ENCODE data around the gene SLC6A11. TPM values are rescaled to one million over a fixed set of nuclear protein-coding genes. Genes with fewer than 3 reads are reported as not detected.

The SLC6A11 gene
- total RNA-seq, 1 experiment from 2014 or later: 1.5 TPM

DNA sequence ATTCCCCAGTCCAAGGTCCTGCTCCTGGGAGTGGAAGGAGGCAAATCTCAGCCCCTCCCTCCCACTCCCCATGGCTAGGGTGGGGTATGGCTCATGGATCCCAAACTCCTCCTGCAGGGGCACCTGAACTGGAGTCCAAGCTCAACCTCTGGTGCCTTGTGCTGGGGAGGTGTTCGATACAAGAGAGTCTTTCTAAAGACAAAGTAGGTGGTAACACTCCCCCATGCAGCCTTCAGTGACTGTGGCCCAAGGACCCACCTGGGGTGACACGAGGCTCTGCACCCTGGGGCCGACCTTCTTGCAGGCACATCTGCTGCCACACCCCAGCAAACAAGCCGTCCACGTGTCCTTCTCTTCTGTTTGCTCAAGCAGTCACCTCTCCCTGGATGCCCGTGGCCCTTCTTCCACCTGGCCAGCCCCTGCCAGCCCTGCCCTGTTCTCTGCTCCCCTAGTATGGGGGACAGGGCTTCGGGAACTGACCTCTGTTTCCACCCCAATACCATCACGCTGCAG lies 36.7 kb upstream of the SLC6A11 start:
- H4K20me1 ChIP-seq (ENCODE audit: control insufficient read depth, insufficient read depth, insufficient read length): no peaks in the 10 kb centered on the region
- no peaks in the 10 kb centered on the region for H3K4me1 Mint-ChIP-seq
- no peak overlapping the region for H2BK12ac ChIP-seq (ENCODE audit: insufficient read length, low read depth, low read length)
- H3K4me3 Mint-ChIP-seq: no peak overlapping the region; a peak in 1 of 5 replicates
- no peak overlapping the region for H4K5ac ChIP-seq (ENCODE audit: insufficient read length, low read depth, low read length)
- no peak overlapping the region for H3K14ac ChIP-seq (ENCODE audit: insufficient read depth, low read length)
- no peaks in the 10 kb centered on the region for H3K4me1 ChIP-seq (ENCODE audit: insufficient read depth, low read length)
- no peak overlapping the region for H2AFZ ChIP-seq (ENCODE audit: low read length)
- no peak overlapping the region for H3K9ac ChIP-seq (ENCODE audit: extremely low read depth, insufficient read length, low read length)
- H2AK5ac ChIP-seq (ENCODE audit: insufficient read length, low read length): no peak overlapping the region
- DNase-seq: no peak
- peaks cover 47% of the 10 kb centered on the region for H3K27me3 Mint-ChIP-seq (ENCODE audit: low read depth)
- no peaks in the 10 kb centered on the region for H3K79me1 ChIP-seq (ENCODE audit: insufficient read depth, low read depth, low read length, poor library complexity, severe bottlenecking)
- H4K8ac ChIP-seq (replicated peaks; ENCODE audit: insufficient read length, low read depth, low read length): no peak overlapping the region
- no peak overlapping the region for H2BK120ac ChIP-seq (ENCODE audit: low read depth, low read length, poor library complexity, severe bottlenecking)
- no peaks in the 10 kb centered on the region for H3K23me2 ChIP-seq (ENCODE audit: insufficient read length, low read depth, low read length, poor library complexity, severe bottlenecking)
- no peaks in the 10 kb centered on the region; a peak in 1 of 5 replicates for H3K9me3 Mint-ChIP-seq
- H2BK20ac ChIP-seq (ENCODE audit: low read depth, low read length, poor library complexity, severe bottlenecking): no peak overlapping the region
- no peaks in the 10 kb centered on the region for H3K9me3 ChIP-seq (ENCODE audit: control insufficient read depth, low read depth, low read length)
- H3K56ac ChIP-seq (ENCODE audit: insufficient read length, low read depth, low read length): no peak overlapping the region
- H2BK15ac ChIP-seq (ENCODE audit: low read depth, low read length): no peak overlapping the region
- no peak overlapping the region for H3K27ac ChIP-seq (ENCODE audit: insufficient read length, low read depth, low read length)
- H3K23ac ChIP-seq (ENCODE audit: insufficient read length, low read depth, low read length): no peak overlapping the region
- H3K27ac Mint-ChIP-seq: no peak overlapping the region
- no peak overlapping the region for H3K4ac ChIP-seq (ENCODE audit: low read depth, low read length)
- H3K4me2 ChIP-seq (ENCODE audit: insufficient read depth, insufficient read length, low read length): no peak overlapping the region
- no CpG with 5 or more reads among the region's 8 CpGs for WGBS (ENCODE audit: extremely low coverage, insufficient read length, low lambda C conversion rate)
- no peak overlapping the region for H4K91ac ChIP-seq (ENCODE audit: insufficient read length, low read depth, low read length)
- no peak overlapping the region for H3K18ac ChIP-seq (ENCODE audit: insufficient read length, low read depth, low read length)
- H3T11ph ChIP-seq (ENCODE audit: low read length): no peak overlapping the region
- TF ChIP-seq, protein P1, sequence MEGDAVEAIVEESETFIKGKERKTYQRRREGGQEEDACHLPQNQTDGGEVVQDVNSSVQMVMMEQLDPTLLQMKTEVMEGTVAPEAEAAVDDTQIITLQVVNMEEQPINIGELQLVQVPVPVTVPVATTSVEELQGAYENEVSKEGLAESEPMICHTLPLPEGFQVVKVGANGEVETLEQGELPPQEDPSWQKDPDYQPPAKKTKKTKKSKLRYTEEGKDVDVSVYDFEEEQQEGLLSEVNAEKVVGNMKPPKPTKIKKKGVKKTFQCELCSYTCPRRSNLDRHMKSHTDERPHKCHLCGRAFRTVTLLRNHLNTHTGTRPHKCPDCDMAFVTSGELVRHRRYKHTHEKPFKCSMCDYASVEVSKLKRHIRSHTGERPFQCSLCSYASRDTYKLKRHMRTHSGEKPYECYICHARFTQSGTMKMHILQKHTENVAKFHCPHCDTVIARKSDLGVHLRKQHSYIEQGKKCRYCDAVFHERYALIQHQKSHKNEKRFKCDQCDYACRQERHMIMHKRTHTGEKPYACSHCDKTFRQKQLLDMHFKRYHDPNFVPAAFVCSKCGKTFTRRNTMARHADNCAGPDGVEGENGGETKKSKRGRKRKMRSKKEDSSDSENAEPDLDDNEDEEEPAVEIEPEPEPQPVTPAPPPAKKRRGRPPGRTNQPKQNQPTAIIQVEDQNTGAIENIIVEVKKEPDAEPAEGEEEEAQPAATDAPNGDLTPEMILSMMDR (conservative IDR thresholded peaks at IDR 0.05): no peak; the same call in 2 of the 3 replicates
- H3K27me3 ChIP-seq (ENCODE audit: insufficient read depth, low read length): no peaks in the 10 kb centered on the region; the same call in 1 of the 2 replicates
- H3K79me2 ChIP-seq (ENCODE audit: insufficient read depth, low read length): no peaks in the 10 kb centered on the region
- no peak overlapping the region for H2BK5ac ChIP-seq (ENCODE audit: insufficient read length, low read length)
- H3K36me3 Mint-ChIP-seq (ENCODE audit: insufficient read depth in 1 of 3, low read depth in 3 of 3): no peaks in the 10 kb centered on the region
